IMR-90 (cell line): ENCODE data around the gene GRM4. TPM values are rescaled to one million over a fixed set of nuclear protein-coding genes. Genes with fewer than 3 reads are reported as not detected.
"Not testable (repeated sequence)": the region's sequence is repeated elsewhere in the genome, so short reads cannot be mapped to it uniquely, and the experiment has no call there.

Experiments used
- ATAC-seq: fragments of 200-7000 bp; cut with Tn5 transposase; 2 replicates; pipeline ENCODE4 v1.9.1; 2020; ENCODE audit warnings: low read depth, mild to moderate bottlenecking, moderate library complexity
- BruUV-seq: library from RNA; stranded (reverse); fragments of 400-500 nt; replicated peaks from 2 replicates; lab custom pipeline; 2021; lab: Mats Ljungman, UMichigan
- CTCF ChIA-PET: fragments of 300-600 bp; formaldehyde crosslinking; extraction: SDS; loops from one replicate; lab custom pipeline; 2021; ENCODE audit warnings: antibody characterized with exemption; lab: Yijun Ruan, JAX
- POLR2A ChIA-PET: fragments of 300-600 bp; sonication (Branson Sonifier 250); formaldehyde crosslinking; loops from one replicate; lab custom pipeline; 2022; ENCODE audit warnings: antibody characterized with exemption; ENCODE audit not compliant: unreplicated experiment; lab: Charles Lee
- DNase-seq: peaks from one replicate; pipeline ENCODE4 v3.0.0; 2013
- H2AFZ ChIP-seq: replicated peaks from 2 replicates; pipeline ENCODE3; 2013; ENCODE audit warnings: low read length, mild to moderate bottlenecking; ENCODE audit not compliant: poor library complexity
- H2AK5ac ChIP-seq: 2 replicates; pipeline ENCODE4 v1.6.1; 2013; ENCODE audit warnings: low read depth, low read length, inconsistent platforms
- H2AK9ac ChIP-seq: replicated peaks from 2 replicates; pipeline ENCODE3; 2013; ENCODE audit warnings: mild to moderate bottlenecking, low read depth, low read length, moderate library complexity; ENCODE audit not compliant: poor library complexity
- H2BK120ac ChIP-seq: 2 replicates; pipeline ENCODE4 v1.6.1; 2013; ENCODE audit warnings: low read depth, low read length, inconsistent platforms
- H2BK15ac ChIP-seq: 3 replicates; pipeline ENCODE4 v1.6.1; 2013; ENCODE audit warnings: low read depth, low read length, inconsistent platforms
- H2BK20ac ChIP-seq: 2 replicates; pipeline ENCODE4 v1.6.1; 2013; ENCODE audit warnings: low read depth, mild to moderate bottlenecking, inconsistent platforms, low read length, moderate library complexity
- H2BK5ac ChIP-seq: 2 replicates; pipeline ENCODE4 v1.6.1; 2013; ENCODE audit warnings: mild to moderate bottlenecking, low read depth, low read length, inconsistent platforms; ENCODE audit not compliant: poor library complexity, severe bottlenecking
- H3K14ac ChIP-seq: replicated peaks from 2 replicates; pipeline ENCODE4 v1.6.1; 2013; ENCODE audit warnings: low read depth, low read length, inconsistent platforms
- H3K18ac ChIP-seq: 2 replicates; pipeline ENCODE4 v1.6.1; 2013; ENCODE audit warnings: low read depth, low read length, control low read depth
- H3K23ac ChIP-seq: 2 replicates; pipeline ENCODE4 v1.6.1; 2013; ENCODE audit warnings: low read depth, low read length, inconsistent platforms
- H3K27ac ChIP-seq: 2 replicates; pipeline ENCODE4 v1.5.1; 2013; ENCODE audit warnings: mild to moderate bottlenecking, control low read depth, low read length; ENCODE audit not compliant: insufficient read depth
- H3K27me3 ChIP-seq: 2 replicates; pipeline ENCODE4 v1.6.1; 2013; ENCODE audit warnings: low read length; ENCODE audit not compliant: control insufficient read depth, insufficient read depth
- H3K36me3 ChIP-seq: 2 replicates; pipeline ENCODE4 v1.6.1; 2013; ENCODE audit warnings: low read length, mixed read lengths; ENCODE audit not compliant: control insufficient read depth, insufficient read depth
- H3K4ac ChIP-seq: 2 replicates; pipeline ENCODE4 v1.6.1; 2013; ENCODE audit warnings: low read depth, low read length, inconsistent platforms
- H3K4me1 ChIP-seq: 2 replicates; pipeline ENCODE4 v1.6.1; 2013; ENCODE audit warnings: low read length, mixed read lengths; ENCODE audit not compliant: control insufficient read depth, insufficient read depth
- H3K4me2 ChIP-seq: 2 replicates; pipeline ENCODE4 v1.6.1; 2013; ENCODE audit warnings: low read depth, mild to moderate bottlenecking, control low read depth, low read length, moderate library complexity
- H3K4me3 ChIP-seq: 2 replicates; pipeline ENCODE4 v1.5.1; 2013; ENCODE audit warnings: low read depth, mild to moderate bottlenecking, control low read depth, low read length, moderate library complexity; ENCODE audit not compliant: insufficient read depth
- H3K56ac ChIP-seq: 2 replicates; pipeline ENCODE4 v1.6.1; 2013; ENCODE audit warnings: low read length, inconsistent platforms; ENCODE audit not compliant: insufficient read depth; ENCODE audit errors: extremely low read depth
- H3K79me1 ChIP-seq, 2 experiments: 2 replicates each; pipeline ENCODE4 v1.6.1; 2013; ENCODE audit warnings: low read length in 2 of 2, inconsistent platforms in 1 of 2, low read depth in 1 of 2
- H3K9ac ChIP-seq: 2 replicates; pipeline ENCODE4 v1.6.1; 2013; ENCODE audit warnings: low read depth, low read length, control low read depth
- H3K9me1 ChIP-seq: 2 replicates; pipeline ENCODE4 v1.6.1; 2013; ENCODE audit warnings: low read length, inconsistent platforms; ENCODE audit not compliant: insufficient read depth
- H3K9me3 ChIP-seq: 2 replicates; pipeline ENCODE4 v1.6.1; 2013; ENCODE audit warnings: low read length; ENCODE audit not compliant: control insufficient read depth, insufficient read depth
- H4K20me1 ChIP-seq: 2 replicates; pipeline ENCODE4 v1.6.1; 2013; ENCODE audit warnings: low read length, inconsistent platforms; ENCODE audit not compliant: insufficient read depth
- H4K5ac ChIP-seq: 2 replicates; pipeline ENCODE4 v1.6.1; 2013; ENCODE audit warnings: mild to moderate bottlenecking, low read depth, low read length, control low read depth
- H4K8ac ChIP-seq, 2 experiments: 2 replicates each; pipeline ENCODE4 v1.6.1; 2013; ENCODE audit warnings: low read depth in 2 of 2, low read length in 2 of 2, control low read depth in 1 of 2, inconsistent platforms in 1 of 2
- H4K91ac ChIP-seq: 2 replicates; pipeline ENCODE4 v1.6.1; 2013; ENCODE audit warnings: low read depth, low read length, inconsistent platforms; ENCODE audit not compliant: insufficient read depth
- WGBS, 2 experiments: methylation state at CpG; one replicate each; pipeline versions ENCODE4 v1.1.5 to v1.1.7; 2013; ENCODE audit warnings: missing lambda C conversion rate in 2 of 2; ENCODE audit not compliant: insufficient read length in 1 of 2; ENCODE audit errors: extremely low coverage in 2 of 2; 5-methylcytosine and 5-hydroxymethylcytosine counted together
- dilution Hi-C: fragments of 300-500 bp; cut with HindIII; formaldehyde crosslinking; loops from one replicate; pipeline ENCODE4 v1.14.3; 2018; ENCODE audit warnings: low sequenced_read_pairs; ENCODE audit not compliant: unreplicated experiment
- in situ Hi-C: fragments of 300-500 bp; cut with MboI; formaldehyde crosslinking; loops from 3 replicates; pipeline ENCODE4 v1.14.3; 2019; ENCODE audit warnings: low sequenced_read_pairs, inconsistent platforms, mixed read lengths
- intact Hi-C: fragments of 100-400 bp; cut with micrococcal nuclease; formaldehyde crosslinking; loops from 2 replicates; pipeline ENCODE4 v1.10.0; 2022
- polyA plus RNA-seq, 3 experiments: library from polyadenylated mRNA; depleted of rRNA; stranded (reverse); fragments of >200 nt; gene quantifications; 2 replicates each; pipeline ENCODE4 v1.2.3, GENCODE V29; 2012; ENCODE audit warnings: low replicate concordance in 1 of 3
- total RNA-seq: library from RNA; depleted of rRNA; stranded (reverse); fragments of >200 nt; gene quantifications from 2 replicates; pipeline ENCODE4 v1.2.3, GENCODE V29; 2012

The GRM4 gene
- total and polyA plus RNA-seq, 2 of the 4 experiments (the other 2 are of a cell fraction): 0.02 TPM; not detected in 1

DNA sequence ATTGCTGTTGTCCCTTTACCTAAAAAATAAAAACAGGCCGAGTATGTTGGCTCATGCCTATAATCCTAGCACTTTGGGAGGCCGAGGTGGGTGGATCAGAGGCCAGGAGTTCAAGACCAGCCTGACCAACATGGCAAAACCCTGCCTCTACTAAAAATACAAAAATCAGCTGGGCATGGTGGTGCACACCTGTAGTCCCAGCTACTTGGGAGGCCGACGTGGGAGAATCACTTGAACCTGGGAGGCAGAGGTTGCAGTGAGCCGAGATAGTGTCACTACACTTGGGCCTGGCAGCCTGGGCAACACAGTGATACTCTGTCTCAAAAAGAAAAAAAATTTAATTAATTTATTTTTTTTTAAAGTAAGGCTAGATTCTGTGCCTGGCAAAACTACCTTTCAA lies 38.8 kb upstream of the GRM4 start:
- H4K5ac ChIP-seq, H3K36me3 ChIP-seq, DNase-seq, H2BK120ac ChIP-seq, H2BK20ac ChIP-seq, H2BK15ac ChIP-seq, H3K56ac ChIP-seq, H4K8ac ChIP-seq, POLR2A ChIA-PET, intact Hi-C loops, H3K4me2 ChIP-seq, H3K9ac ChIP-seq, H3K27ac ChIP-seq, H2AK9ac ChIP-seq, H4K91ac ChIP-seq, H4K20me1 ChIP-seq, H3K9me1 ChIP-seq, H3K27me3 ChIP-seq, ATAC-seq, H3K4ac ChIP-seq, H2AK5ac ChIP-seq, H3K4me1 ChIP-seq, H3K18ac ChIP-seq, BruUV-seq, H3K23ac ChIP-seq, H2AFZ ChIP-seq, H2BK5ac ChIP-seq, H3K9me3 ChIP-seq, dilution Hi-C loops, H3K4me3 ChIP-seq, H3K14ac ChIP-seq, in situ Hi-C loops, CTCF ChIA-PET, H3K79me1 ChIP-seq: not testable (repeated sequence)
- WGBS, 2 experiments: no CpG with 5 or more reads among the region's 5 CpGs
